IMR-90 (cell line): ENCODE measurements around the gene MEGF10. TPM values are rescaled to one million over a fixed set of nuclear protein-coding genes. Genes with fewer than 3 reads are reported as not detected.

Experiments
- ATAC-seq: fragments of 200-7000 bp; cut with Tn5 transposase; 2 replicates; pipeline ENCODE4 v1.9.1; 2020; ENCODE audit warnings: low read depth, mild to moderate bottlenecking, moderate library complexity
- BruUV-seq: library from RNA; stranded (reverse); fragments of 400-500 nt; replicated peaks from 2 replicates; lab custom pipeline; 2021; lab: Mats Ljungman, UMichigan
- CTCF ChIA-PET: fragments of 300-600 bp; formaldehyde crosslinking; extraction: SDS; loops from one replicate; lab custom pipeline; 2021; ENCODE audit warnings: antibody characterized with exemption; lab: Yijun Ruan, JAX
- POLR2A ChIA-PET: fragments of 300-600 bp; sonication (Branson Sonifier 250); formaldehyde crosslinking; loops from one replicate; lab custom pipeline; 2022; ENCODE audit warnings: antibody characterized with exemption; ENCODE audit not compliant: unreplicated experiment; lab: Charles Lee
- DNase-seq: peaks from one replicate; pipeline ENCODE4 v3.0.0; 2013
- H2AFZ ChIP-seq: replicated peaks from 2 replicates; pipeline ENCODE3; 2013; ENCODE audit warnings: low read length, mild to moderate bottlenecking; ENCODE audit not compliant: poor library complexity
- H2AK5ac ChIP-seq: 2 replicates; pipeline ENCODE4 v1.6.1; 2013; ENCODE audit warnings: low read depth, low read length, inconsistent platforms
- H2AK9ac ChIP-seq: replicated peaks from 2 replicates; pipeline ENCODE3; 2013; ENCODE audit warnings: mild to moderate bottlenecking, low read depth, low read length, moderate library complexity; ENCODE audit not compliant: poor library complexity
- H2BK120ac ChIP-seq: 2 replicates; pipeline ENCODE4 v1.6.1; 2013; ENCODE audit warnings: low read depth, low read length, inconsistent platforms
- H2BK15ac ChIP-seq: 3 replicates; pipeline ENCODE4 v1.6.1; 2013; ENCODE audit warnings: low read depth, low read length, inconsistent platforms
- H2BK20ac ChIP-seq: 2 replicates; pipeline ENCODE4 v1.6.1; 2013; ENCODE audit warnings: low read depth, mild to moderate bottlenecking, inconsistent platforms, low read length, moderate library complexity
- H2BK5ac ChIP-seq: 2 replicates; pipeline ENCODE4 v1.6.1; 2013; ENCODE audit warnings: mild to moderate bottlenecking, low read depth, low read length, inconsistent platforms; ENCODE audit not compliant: poor library complexity, severe bottlenecking
- H3K14ac ChIP-seq: replicated peaks from 2 replicates; pipeline ENCODE4 v1.6.1; 2013; ENCODE audit warnings: low read depth, low read length, inconsistent platforms
- H3K18ac ChIP-seq: 2 replicates; pipeline ENCODE4 v1.6.1; 2013; ENCODE audit warnings: low read depth, low read length, control low read depth
- H3K23ac ChIP-seq: 2 replicates; pipeline ENCODE4 v1.6.1; 2013; ENCODE audit warnings: low read depth, low read length, inconsistent platforms
- H3K27ac ChIP-seq: 2 replicates; pipeline ENCODE4 v1.5.1; 2013; ENCODE audit warnings: mild to moderate bottlenecking, control low read depth, low read length; ENCODE audit not compliant: insufficient read depth
- H3K27me3 ChIP-seq: 2 replicates; pipeline ENCODE4 v1.6.1; 2013; ENCODE audit warnings: low read length; ENCODE audit not compliant: control insufficient read depth, insufficient read depth
- H3K36me3 ChIP-seq: 2 replicates; pipeline ENCODE4 v1.6.1; 2013; ENCODE audit warnings: low read length, mixed read lengths; ENCODE audit not compliant: control insufficient read depth, insufficient read depth
- H3K4ac ChIP-seq: 2 replicates; pipeline ENCODE4 v1.6.1; 2013; ENCODE audit warnings: low read depth, low read length, inconsistent platforms
- H3K4me1 ChIP-seq: 2 replicates; pipeline ENCODE4 v1.6.1; 2013; ENCODE audit warnings: low read length, mixed read lengths; ENCODE audit not compliant: control insufficient read depth, insufficient read depth
- H3K4me2 ChIP-seq: 2 replicates; pipeline ENCODE4 v1.6.1; 2013; ENCODE audit warnings: low read depth, mild to moderate bottlenecking, control low read depth, low read length, moderate library complexity
- H3K4me3 ChIP-seq: 2 replicates; pipeline ENCODE4 v1.5.1; 2013; ENCODE audit warnings: low read depth, mild to moderate bottlenecking, control low read depth, low read length, moderate library complexity; ENCODE audit not compliant: insufficient read depth
- H3K56ac ChIP-seq: 2 replicates; pipeline ENCODE4 v1.6.1; 2013; ENCODE audit warnings: low read length, inconsistent platforms; ENCODE audit not compliant: insufficient read depth; ENCODE audit errors: extremely low read depth
- H3K79me1 ChIP-seq, 2 experiments: 2 replicates each; pipeline ENCODE4 v1.6.1; 2013; ENCODE audit warnings: low read length in 2 of 2, inconsistent platforms in 1 of 2, low read depth in 1 of 2
- H3K9ac ChIP-seq: 2 replicates; pipeline ENCODE4 v1.6.1; 2013; ENCODE audit warnings: low read depth, low read length, control low read depth
- H3K9me1 ChIP-seq: 2 replicates; pipeline ENCODE4 v1.6.1; 2013; ENCODE audit warnings: low read length, inconsistent platforms; ENCODE audit not compliant: insufficient read depth
- H3K9me3 ChIP-seq: 2 replicates; pipeline ENCODE4 v1.6.1; 2013; ENCODE audit warnings: low read length; ENCODE audit not compliant: control insufficient read depth, insufficient read depth
- H4K20me1 ChIP-seq: 2 replicates; pipeline ENCODE4 v1.6.1; 2013; ENCODE audit warnings: low read length, inconsistent platforms; ENCODE audit not compliant: insufficient read depth
- H4K5ac ChIP-seq: 2 replicates; pipeline ENCODE4 v1.6.1; 2013; ENCODE audit warnings: mild to moderate bottlenecking, low read depth, low read length, control low read depth
- H4K8ac ChIP-seq, 2 experiments: 2 replicates each; pipeline ENCODE4 v1.6.1; 2013; ENCODE audit warnings: low read depth in 2 of 2, low read length in 2 of 2, control low read depth in 1 of 2, inconsistent platforms in 1 of 2
- H4K91ac ChIP-seq: 2 replicates; pipeline ENCODE4 v1.6.1; 2013; ENCODE audit warnings: low read depth, low read length, inconsistent platforms; ENCODE audit not compliant: insufficient read depth
- CHD1 ChIP-seq: IDR thresholded peaks from 2 replicates; pipeline ENCODE4 v1.6.1; 2012; ENCODE audit warnings: low read depth, low read length, improper control_type of control experiment
- MAFK ChIP-seq: IDR thresholded peaks from 2 replicates; pipeline ENCODE4 v1.6.1; 2012; ENCODE audit warnings: low read depth, low read length, improper control_type of control experiment
- MXI1 ChIP-seq: IDR thresholded peaks from 2 replicates; pipeline ENCODE4 v1.6.1; 2012; ENCODE audit warnings: low read depth, mild to moderate bottlenecking, low read length, moderate library complexity, borderline replicate concordance
- SMC3 ChIP-seq: fragments of 150-350 bp; IDR thresholded peaks from 2 replicates; pipeline ENCODE4 v1.6.1; 2016; ENCODE audit warnings: low read depth, mild to moderate bottlenecking, antibody characterized with exemption, low read length, moderate library complexity
- WGBS, 2 experiments: methylation state at CpG; one replicate each; pipeline versions ENCODE4 v1.1.5 to v1.1.7; 2013; ENCODE audit warnings: missing lambda C conversion rate in 2 of 2; ENCODE audit not compliant: insufficient read length in 1 of 2; ENCODE audit errors: extremely low coverage in 2 of 2; 5-methylcytosine and 5-hydroxymethylcytosine counted together
- dilution Hi-C: fragments of 300-500 bp; cut with HindIII; formaldehyde crosslinking; loops from one replicate; pipeline ENCODE4 v1.14.3; 2018; ENCODE audit warnings: low sequenced_read_pairs; ENCODE audit not compliant: unreplicated experiment
- in situ Hi-C: fragments of 300-500 bp; cut with MboI; formaldehyde crosslinking; loops from 3 replicates; pipeline ENCODE4 v1.14.3; 2019; ENCODE audit warnings: low sequenced_read_pairs, inconsistent platforms, mixed read lengths
- intact Hi-C: fragments of 100-400 bp; cut with micrococcal nuclease; formaldehyde crosslinking; loops from 2 replicates; pipeline ENCODE4 v1.10.0; 2022
- polyA plus RNA-seq, 3 experiments: library from polyadenylated mRNA; depleted of rRNA; stranded (reverse); fragments of >200 nt; gene quantifications; 2 replicates each; pipeline ENCODE4 v1.2.3, GENCODE V29; 2012; ENCODE audit warnings: low replicate concordance in 1 of 3
- total RNA-seq: library from RNA; depleted of rRNA; stranded (reverse); fragments of >200 nt; gene quantifications from 2 replicates; pipeline ENCODE4 v1.2.3, GENCODE V29; 2012

The MEGF10 gene
- total and polyA plus RNA-seq, 2 of the 4 experiments (the other 2 are of a cell fraction) = not detected

GRCh38 chr5:127306036-127306435 lies 15.4 kb downstream of the MEGF10 start:
- CTCF ChIA-PET = no interaction called here

More at GRCh38 chr5:127306036-127306435, 15.4 kb downstream of the MEGF10 start:
- POLR2A ChIA-PET = interaction anchor here (0.6 kb wide), 1 partner anchor 51 kb away, joined by 3 read pairs; no protein-coding TSS in a partner anchor
- no peak overlapping the region for H3K56ac ChIP-seq
- H3K27ac ChIP-seq = no peak overlapping the region
- H3K4me2 ChIP-seq = no peak overlapping the region
- no peak overlapping the region for H3K4me3 ChIP-seq
- no peak overlapping the region for H2BK20ac ChIP-seq
- no peaks in the 10 kb centered on the region for H3K4me1 ChIP-seq
- in situ Hi-C loops = no loop called here
- H2AK5ac ChIP-seq = no peak overlapping the region
- H4K5ac ChIP-seq = no peak overlapping the region
- no peak for TF ChIP-seq SMC3
- TF ChIP-seq MXI1 = no peak
- no peak for TF ChIP-seq MAFK
- no peak for TF ChIP-seq CHD1
- H3K36me3 ChIP-seq = no peaks in the 10 kb centered on the region
- no peaks in the 10 kb centered on the region for H3K79me1 ChIP-seq
- dilution Hi-C loops = no loop called here
- peaks cover 9% of the 10 kb centered on the region for H3K27me3 ChIP-seq
- no peak overlapping the region for H2BK15ac ChIP-seq
- intact Hi-C loops = no loop called here
- no TSS peak for BruUV-seq
- DNase-seq = no peak
- no peak overlapping the region for H2BK120ac ChIP-seq
- no peak overlapping the region for H4K8ac ChIP-seq
- no peak overlapping the region for H3K4ac ChIP-seq
- H4K91ac ChIP-seq = no peak overlapping the region
- no peaks in the 10 kb centered on the region for H4K20me1 ChIP-seq
- H3K23ac ChIP-seq = no peak overlapping the region
- ATAC-seq = no peak
- WGBS, 2 experiments = 75% methylated on average over 2 of the region's 3 CpGs; no CpG with 5 or more reads in 1 of the 2 experiments
- H3K9me1 ChIP-seq = no peaks in the 10 kb centered on the region
- H2AK9ac ChIP-seq = no peak overlapping the region
- no peak overlapping the region for H2BK5ac ChIP-seq
- H3K18ac ChIP-seq = no peak overlapping the region
- H3K9ac ChIP-seq = no peak overlapping the region
- no peak overlapping the region for H3K14ac ChIP-seq
- H3K9me3 ChIP-seq = no peaks in the 10 kb centered on the region
- no peak overlapping the region for H2AFZ ChIP-seq
